DOHH2 (cell line): ENCODE results near the gene TBC1D22A.

ENCODE experiments used
- H3F3A ChIP-seq: fragments of 200-600 bp; sonication (generic), shearing (Covaris generic); 2 replicates; pipeline ENCODE4 v1.6.0; 2016; ENCODE audit warnings: antibody characterized with exemption, mild to moderate bottlenecking; ENCODE audit not compliant: control insufficient read depth, insufficient read depth
- H3K27ac ChIP-seq: fragments of 200-600 bp; sonication (generic); 2 replicates; pipeline ENCODE4 v1.5.1; 2014; ENCODE audit warnings: low read depth, mild to moderate bottlenecking, low read length, moderate library complexity
- H3K27me3 ChIP-seq: fragments of 200-600 bp; sonication (generic); 2 replicates; pipeline ENCODE4 v1.6.1; 2014; ENCODE audit warnings: mild to moderate bottlenecking, low read length, mixed read lengths; ENCODE audit not compliant: control insufficient read depth
- H3K36me3 ChIP-seq: fragments of 200-600 bp; sonication (generic); 2 replicates; pipeline ENCODE4 v1.6.1; 2014; ENCODE audit warnings: mild to moderate bottlenecking, low read length, moderate library complexity, mixed read lengths; ENCODE audit not compliant: control insufficient read depth
- H3K4me1 ChIP-seq: fragments of 200-600 bp; sonication (generic); 2 replicates; pipeline ENCODE4 v1.6.1; 2014; ENCODE audit warnings: mild to moderate bottlenecking, low read length, mixed read lengths; ENCODE audit not compliant: control insufficient read depth
- H3K4me2 ChIP-seq: fragments of 200-600 bp; sonication (generic); 2 replicates; pipeline ENCODE4 v1.6.0; 2014; ENCODE audit warnings: mild to moderate bottlenecking, low read length, moderate library complexity
- H3K4me3 ChIP-seq: fragments of 200-600 bp; sonication (generic); 2 replicates; pipeline ENCODE4 v1.5.1; 2014; ENCODE audit warnings: mild to moderate bottlenecking, low read length, mixed read lengths
- H3K79me2 ChIP-seq: fragments of 200-600 bp; sonication (generic); 2 replicates; pipeline ENCODE4 v1.6.1; 2014; ENCODE audit warnings: mild to moderate bottlenecking, low read length, mixed read lengths; ENCODE audit not compliant: control insufficient read depth
- H3K9me2 ChIP-seq: fragments of 200-600 bp; sonication (generic); replicated peaks from 2 replicates; pipeline ENCODE4 v1.6.1; 2014; ENCODE audit warnings: mild to moderate bottlenecking, low read length, mixed read lengths; ENCODE audit not compliant: control insufficient read depth
- H3K9me3 ChIP-seq: fragments of 200-600 bp; sonication (generic); 2 replicates; pipeline ENCODE4 v1.6.1; 2014; ENCODE audit warnings: antibody characterized with exemption, low read length, mixed read lengths; ENCODE audit not compliant: control insufficient read depth, insufficient read depth
- H4K20me1 ChIP-seq: fragments of 200-600 bp; sonication (generic); 2 replicates; pipeline ENCODE4 v1.6.0; 2014; ENCODE audit warnings: low read depth, mild to moderate bottlenecking, antibody characterized with exemption, low read length, moderate library complexity; ENCODE audit not compliant: control insufficient read depth, insufficient read depth
- CTCF ChIP-seq: fragments of 200-600 bp; sonication (generic); IDR thresholded peaks from one replicate; pipeline ENCODE4 v1.5.1; 2014; ENCODE audit warnings: antibody characterized with exemption, mild to moderate bottlenecking, low read depth, low read length; ENCODE audit not compliant: poor library complexity, severe bottlenecking
- EZH2phosphoT487 ChIP-seq: fragments of 200-600 bp; sonication (generic); IDR thresholded peaks from 2 replicates; pipeline ENCODE4 v1.6.1; 2017; ENCODE audit warnings: borderline replicate concordance, mild to moderate bottlenecking, antibody characterized with exemption, low read length, moderate library complexity, mixed read lengths

TBC1D22A gene

DNA sequence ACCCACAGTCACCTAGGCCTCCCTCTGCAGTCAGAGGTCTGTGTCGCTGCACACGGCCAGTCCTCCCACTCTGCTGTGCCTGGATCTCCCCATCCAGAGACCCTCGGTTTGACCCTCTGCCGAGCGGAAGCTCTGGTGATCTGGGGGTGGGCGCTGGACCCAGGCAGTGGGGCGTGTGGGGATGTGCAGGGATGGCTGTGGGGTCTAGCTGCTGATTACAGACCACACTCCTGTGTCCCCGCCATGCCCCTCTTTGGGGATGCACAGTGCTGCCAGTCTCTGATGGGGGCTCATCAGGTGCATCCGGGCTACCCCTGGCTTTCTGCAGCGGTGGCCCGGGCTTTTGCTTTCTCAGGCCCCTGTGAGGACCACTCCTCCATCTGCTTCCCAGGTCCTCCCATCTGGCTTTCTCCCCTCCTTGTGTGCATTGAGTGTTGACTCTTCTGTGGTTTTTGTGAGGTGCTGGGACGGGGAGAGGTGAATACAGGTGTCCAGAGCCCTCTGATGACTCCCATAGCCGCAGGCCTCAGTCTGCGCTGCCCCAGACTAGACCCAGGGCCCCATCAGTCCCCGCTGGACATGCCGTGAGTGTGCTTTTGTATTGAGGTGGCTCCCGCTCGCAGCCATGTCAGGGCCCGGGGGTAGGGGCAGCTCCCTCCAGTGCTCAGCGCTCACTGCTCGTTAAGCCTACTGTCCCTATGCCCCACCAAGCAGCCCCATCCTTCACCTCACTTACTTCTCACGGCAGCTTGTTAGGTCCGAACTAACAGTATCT is 251.6 kb downstream of the TBC1D22A start:
- no peaks in the 10 kb centered on the region for H3K27me3 ChIP-seq
- H3K9me3 ChIP-seq = peaks cover 37% of the 10 kb centered on the region; the same call in 1 of the 2 replicates
- H3F3A ChIP-seq = no peaks in the 10 kb centered on the region
- H4K20me1 ChIP-seq = peaks cover 4% of the 10 kb centered on the region; the same call in 1 of the 2 replicates
- no peaks in the 10 kb centered on the region for H3K4me1 ChIP-seq
- H3K79me2 ChIP-seq = peaks cover 55% of the 10 kb centered on the region
- H3K36me3 ChIP-seq = peaks cover 90% of the 10 kb centered on the region
- H3K9me2 ChIP-seq = no peaks in the 10 kb centered on the region
- no peak for TF ChIP-seq EZH2phosphoT487
- TF ChIP-seq CTCF = no peak
- H3K4me3 ChIP-seq = no peak overlapping the region
- no peak overlapping the region for H3K27ac ChIP-seq
- H3K4me2 ChIP-seq = no peak overlapping the region

DNA sequence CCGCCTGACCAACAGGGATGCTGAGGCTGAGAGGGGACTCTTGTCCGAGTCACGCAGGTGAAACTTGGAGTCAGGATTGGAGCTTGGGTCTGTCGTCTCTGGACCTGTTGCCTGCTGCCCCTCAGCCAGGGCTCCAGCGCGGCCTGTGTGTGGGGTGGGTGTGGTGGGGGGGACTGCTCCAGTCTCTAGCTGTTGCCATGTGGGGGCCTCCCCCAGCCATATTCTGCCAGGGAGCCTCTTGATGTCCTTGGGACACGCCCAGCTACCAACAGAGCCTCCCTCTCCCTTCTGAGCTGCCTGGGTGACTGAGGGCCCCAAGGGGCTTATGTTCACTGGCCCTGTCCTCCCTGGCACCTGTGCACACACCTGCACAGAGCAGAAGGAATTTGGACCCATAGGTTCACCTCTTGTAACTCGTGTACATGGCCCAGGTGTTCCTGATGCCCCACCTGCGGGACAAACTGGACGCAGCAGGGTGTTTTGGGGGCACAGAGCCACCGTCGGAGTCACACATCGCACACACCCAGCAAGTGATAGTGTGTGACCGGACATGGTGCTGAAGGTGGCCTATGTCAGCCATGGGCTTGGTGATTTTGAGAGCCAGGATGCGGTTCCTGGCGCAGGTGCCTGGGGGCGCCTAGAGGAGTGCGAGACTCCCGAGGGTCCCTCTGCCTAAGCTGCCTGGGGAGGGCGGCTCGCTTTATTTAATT is 252.3 kb downstream of the TBC1D22A start:
- no peak for TF ChIP-seq CTCF
- TF ChIP-seq EZH2phosphoT487 = no peak
- Histone ChIP-seq H3K36me3 (peaks cover 88% of the 10 kb centered on the region), H3K9me2 (no peaks in the 10 kb centered on the region), H4K20me1 (no peaks in the 10 kb centered on the region), H3K27me3 (no peaks in the 10 kb centered on the region), H3K4me3 (no peak overlapping the region), H3F3A (no peaks in the 10 kb centered on the region), H3K79me2 (peaks cover 52% of the 10 kb centered on the region), H3K4me2 (no peak overlapping the region), H3K27ac (no peak overlapping the region), H3K9me3 (peaks cover 44% of the 10 kb centered on the region; the same call in 1 of the 2 replicates), H3K4me1 (no peaks in the 10 kb centered on the region)

GRCh38 chr22:47015589-47016178 is 253.2 kb downstream of the TBC1D22A start:
- peaks cover 52% of the 10 kb centered on the region for H3K79me2 ChIP-seq

More at GRCh38 chr22:47015589-47016178, 253.2 kb downstream of the TBC1D22A start:
- H4K20me1 ChIP-seq = no peaks in the 10 kb centered on the region
- H3K27ac ChIP-seq = no peak overlapping the region
- H3K4me1 ChIP-seq = no peaks in the 10 kb centered on the region
- TF ChIP-seq CTCF (no peak), EZH2phosphoT487 (no peak)
- no peak overlapping the region for H3K4me2 ChIP-seq
- H3K27me3 ChIP-seq = no peaks in the 10 kb centered on the region
- H3K4me3 ChIP-seq = no peak overlapping the region
- peaks cover 87% of the 10 kb centered on the region for H3K36me3 ChIP-seq
- H3K9me3 ChIP-seq = peaks cover 52% of the 10 kb centered on the region
- no peaks in the 10 kb centered on the region for H3K9me2 ChIP-seq
- no peaks in the 10 kb centered on the region for H3F3A ChIP-seq
